CD4-positive, alpha-beta T cell (primary cell): ENCODE measurements around the gene CDH4. TPM values are rescaled to one million over a fixed set of nuclear protein-coding genes. Genes with fewer than 3 reads are reported as not detected.

Experiments used
- ATAC-seq: fragments of 200-7000 bp; cut with Tn5 transposase; one replicate; pipeline ENCODE4 v1.10.0; 2022; ENCODE audit warnings: mild to moderate bottlenecking; ENCODE audit not compliant: poor library complexity
- CTCF ChIA-PET: fragments of 350-600 bp; sonication (Branson Sonifier 250); formaldehyde crosslinking; loops from one replicate; lab custom pipeline; 2021; ENCODE audit warnings: antibody characterized with exemption, inconsistent platforms; lab: Charles Lee
- POLR2A ChIA-PET: fragments of 350-600 bp; sonication (Branson Sonifier 250); formaldehyde crosslinking; loops from one replicate; lab custom pipeline; 2021; ENCODE audit warnings: antibody characterized with exemption, inconsistent platforms; lab: Charles Lee
- DNase-seq, 14 experiments: peaks; one replicate each; pipeline ENCODE4 v3.0.0-alpha.2; 2013 to 2020; ENCODE audit warnings: mixed read lengths in 2 of 14
- H3K27ac ChIP-seq, 2 donors: one replicate each; pipeline versions ENCODE4 v1.5.1 to v1.7.0; 2013; ENCODE audit warnings: low read length in 2 of 2, low read depth in 1 of 2, mild to moderate bottlenecking in 1 of 2
- H3K27me3 ChIP-seq, 2 experiments: 1 replicate in 1 of 2; 2 replicates in 1 of 2; pipeline versions ENCODE4 v1.6.1 to v1.7.0; 2013; ENCODE audit warnings: low read length in 2 of 2, control low read depth in 1 of 2, mild to moderate bottlenecking in 1 of 2, moderate library complexity in 1 of 2; ENCODE audit not compliant: insufficient read depth in 2 of 2, control insufficient read depth in 1 of 2
- H3K36me3 ChIP-seq: one replicate; pipeline ENCODE4 v1.6.1; 2013; ENCODE audit warnings: low read length, control low read depth; ENCODE audit not compliant: insufficient read depth
- H3K4me1 ChIP-seq: one replicate; pipeline ENCODE4 v1.6.1; 2013; ENCODE audit warnings: low read length, control low read depth; ENCODE audit not compliant: insufficient read depth
- H3K4me3 ChIP-seq: one replicate; pipeline ENCODE4 v1.5.1; 2013; ENCODE audit warnings: mild to moderate bottlenecking, low read length, moderate library complexity
- H3K9me3 ChIP-seq, 2 experiments: 1 replicate in 1 of 2; 2 replicates in 1 of 2; pipeline versions ENCODE4 v1.6.1 to v1.7.0; 2013; ENCODE audit warnings: low read length in 2 of 2, mild to moderate bottlenecking in 2 of 2, control low read depth in 1 of 2, moderate library complexity in 1 of 2; ENCODE audit not compliant: control insufficient read depth in 1 of 2, insufficient read depth in 1 of 2
- H3K27ac Mint-ChIP-seq: one replicate; pipeline ENCODE4 v1.8.0; 2020; ENCODE audit warnings: mixed read lengths
- H3K27me3 Mint-ChIP-seq: one replicate; pipeline ENCODE4 v1.8.0; 2021; ENCODE audit warnings: mixed read lengths
- H3K36me3 Mint-ChIP-seq: one replicate; pipeline ENCODE4 v1.8.0; 2021; ENCODE audit warnings: low read depth, mixed read lengths
- H3K4me1 Mint-ChIP-seq: one replicate; pipeline ENCODE4 v1.8.0; 2021; ENCODE audit warnings: low read depth, mixed read lengths
- H3K4me3 Mint-ChIP-seq: one replicate; pipeline ENCODE4 v1.8.0; 2020; ENCODE audit warnings: mild to moderate bottlenecking, mixed read lengths
- H3K9me3 Mint-ChIP-seq: one replicate; pipeline ENCODE4 v1.8.0; 2020; ENCODE audit warnings: mixed read lengths
- CTCF ChIP-seq: fragments of 200-600 bp; IDR thresholded peaks from one replicate; pipeline ENCODE4 v1.8.0; 2022; ENCODE audit warnings: antibody characterized with exemption, mild to moderate bottlenecking
- intact Hi-C, 2 experiments: fragments of 100-400 bp; cut with DNase I in 1 of 2; cut with micrococcal nuclease in 1 of 2; formaldehyde crosslinking; loops; one replicate each; pipeline versions ENCODE4 v1.15.1 to v1.9.0; 2023 to 2025; cut with DNase I, micrococcal nuclease
- total RNA-seq, 174 experiments: library from RNA in 2 of 174; stranded (reverse) in 2 of 174; gene quantifications; one replicate each; pipeline ENCODE4 v1.2.3 and lab custom pipeline; 2021 to 2026

Gene CDH4
- total RNA-seq, 2 experiments from 2014 or later, result 0.11 TPM

GRCh38 chr20:61529354-61529753, 277.3 kb downstream of the CDH4 start:
- no peaks in the 10 kb centered on the region for H3K4me1 Mint-ChIP-seq
- H3K4me3 Mint-ChIP-seq, result no peak overlapping the region
- ATAC-seq (no peak), DNase-seq (no peak)
- H3K27me3 ChIP-seq, result no peaks in the 10 kb centered on the region
- H3K36me3 ChIP-seq, result no peaks in the 10 kb centered on the region
- H3K27me3 Mint-ChIP-seq, result no peaks in the 10 kb centered on the region
- intact Hi-C loops, result no loop called here
- no peak overlapping the region for H3K27ac Mint-ChIP-seq
- TF ChIP-seq CTCF, result no peak
- no peaks in the 10 kb centered on the region for H3K36me3 Mint-ChIP-seq
- peaks cover 0 to 28% of the 10 kb centered on the region in 2 experiments for H3K9me3 ChIP-seq
- CTCF ChIA-PET, result no interaction called here
- POLR2A ChIA-PET, result no interaction called here
- no peak overlapping the region for H3K27ac ChIP-seq
- H3K4me3 ChIP-seq, result no peak overlapping the region
- H3K4me1 ChIP-seq, result no peaks in the 10 kb centered on the region
- H3K9me3 Mint-ChIP-seq, result no peaks in the 10 kb centered on the region

GRCh38 chr20:61531553-61532345, 279.7 kb downstream of the CDH4 start:
- CTCF ChIA-PET, result no interaction called here

GRCh38 chr20:61532736-61533135, 280.7 kb downstream of the CDH4 start:
- CTCF ChIA-PET, result no interaction called here
- no peak overlapping the region for H3K27ac ChIP-seq
- intact Hi-C loops, result no loop called here
- DNase-seq (no peak), ATAC-seq (no peak)
- POLR2A ChIA-PET, result no interaction called here
- H3K4me1 ChIP-seq, result no peaks in the 10 kb centered on the region
- H3K36me3 ChIP-seq, result no peaks in the 10 kb centered on the region
- peaks cover 0 to 24% of the 10 kb centered on the region in 2 experiments for H3K9me3 ChIP-seq
- no peak overlapping the region for H3K4me3 ChIP-seq
- Mint-ChIP-seq H3K4me1 (no peaks in the 10 kb centered on the region), H3K27me3 (no peaks in the 10 kb centered on the region), H3K4me3 (no peak overlapping the region), H3K27ac (no peak overlapping the region), H3K9me3 (no peaks in the 10 kb centered on the region), H3K36me3 (no peaks in the 10 kb centered on the region)
- TF ChIP-seq CTCF, result no peak
- no peaks in the 10 kb centered on the region for H3K27me3 ChIP-seq

More at GRCh38 chr20:61531553-61532345, 279.7 kb downstream of the CDH4 start:
- Mint-ChIP-seq H3K36me3 (no peaks in the 10 kb centered on the region), H3K4me3 (no peak overlapping the region), H3K27me3 (no peaks in the 10 kb centered on the region), H3K4me1 (no peaks in the 10 kb centered on the region), H3K9me3 (no peaks in the 10 kb centered on the region), H3K27ac (no peak overlapping the region)
- TF ChIP-seq CTCF, result no peak
- POLR2A ChIA-PET, result no interaction called here
- ATAC-seq (no peak), DNase-seq (no peak)
- Histone ChIP-seq H3K9me3 (peaks cover 0 to 24% of the 10 kb centered on the region in 2 experiments), H3K27ac (no peak overlapping the region), H3K4me1 (no peaks in the 10 kb centered on the region), H3K4me3 (no peak overlapping the region), H3K36me3 (no peaks in the 10 kb centered on the region), H3K27me3 (no peaks in the 10 kb centered on the region)
- intact Hi-C loops, result no loop called here
